Measurements from ENCODE around the gene ATP2A1.

ATP2A1 gene

GRCh38 chr16:28903344-28904042, 25.2 kb downstream of the ATP2A1 start:
- Histone ChIP-seq H3K27ac (no peak overlapping the region), H3K9ac (ENCODE audit: insufficient read length) (no peak overlapping the region), H3K9me3 (ENCODE audit: low read depth, low read length) (no peaks in the 10 kb centered on the region), H3K36me3 (ENCODE audit: insufficient read depth, low read length) (no peaks in the 10 kb centered on the region), H3K4me3 (no peak overlapping the region)
- TF ChIP-seq EZH2 (IDR thresholded peaks at IDR 0.05): no peak
- DNase-seq (ENCODE audit: low read depth, low spot score): no peak

- H3K27ac ChIP-seq: no peak overlapping the region
- no peak overlapping the region for H3K9ac ChIP-seq (ENCODE audit: insufficient read length)
- no peak for DNase-seq (ENCODE audit: low read depth, low spot score)
- no peak overlapping the region for H3K4me3 ChIP-seq
- no peaks in the 10 kb centered on the region for H3K9me3 ChIP-seq (ENCODE audit: low read depth, low read length)
- no peaks in the 10 kb centered on the region for H3K36me3 ChIP-seq (ENCODE audit: insufficient read depth, low read length)
- TF ChIP-seq FOXP2 (optimal IDR thresholded peaks at IDR 0.05; ENCODE audit: control extremely low read depth, extremely low read length, insufficient read depth) (no peak), POLR2AphosphoS5 (IDR thresholded peaks at IDR 0.05; ENCODE audit: borderline replicate concordance, low read depth, low read length) (no peak), EZH2 (IDR thresholded peaks at IDR 0.05) (no peak)
Measured at GRCh38 chr16:28904363-28904762, 26.1 kb downstream of the ATP2A1 start.

GRCh38 chr16:28904828-28905227, 26.5 kb downstream of the ATP2A1 start:
- no peak overlapping the region for H3K9ac ChIP-seq (ENCODE audit: insufficient read length)
- H3K27ac ChIP-seq: no peak overlapping the region
- no peak for TF ChIP-seq EZH2 (IDR thresholded peaks at IDR 0.05)
- TF ChIP-seq FOXP2 (optimal IDR thresholded peaks at IDR 0.05; ENCODE audit: control extremely low read depth, extremely low read length, insufficient read depth): no peak
- TF ChIP-seq POLR2AphosphoS5 (IDR thresholded peaks at IDR 0.05; ENCODE audit: borderline replicate concordance, low read depth, low read length): no peak
- H3K36me3 ChIP-seq (ENCODE audit: insufficient read depth, low read length): no peaks in the 10 kb centered on the region
- H3K4me3 ChIP-seq: no peak overlapping the region
- H3K9me3 ChIP-seq (ENCODE audit: low read depth, low read length): no peaks in the 10 kb centered on the region
- DNase-seq (ENCODE audit: low read depth, low spot score): no peak

- DNase-seq (ENCODE audit: low read depth, low spot score): no peak
- TF ChIP-seq POLR2AphosphoS5 (IDR thresholded peaks at IDR 0.05; ENCODE audit: borderline replicate concordance, low read depth, low read length): no peak
- no peak for TF ChIP-seq EZH2 (IDR thresholded peaks at IDR 0.05)
- TF ChIP-seq FOXP2 (optimal IDR thresholded peaks at IDR 0.05; ENCODE audit: control extremely low read depth, extremely low read length, insufficient read depth): no peak
- H3K27ac ChIP-seq: no peak overlapping the region
- H3K9me3 ChIP-seq (ENCODE audit: low read depth, low read length): no peaks in the 10 kb centered on the region
- no peak overlapping the region for H3K4me3 ChIP-seq
- no peaks in the 10 kb centered on the region for H3K36me3 ChIP-seq (ENCODE audit: insufficient read depth, low read length)
- no peak overlapping the region for H3K9ac ChIP-seq (ENCODE audit: insufficient read length)
Measured at GRCh38 chr16:28905229-28905754, 27.0 kb downstream of the ATP2A1 start.

- Histone ChIP-seq H3K4me3 (no peak overlapping the region), H3K27ac (no peak overlapping the region), H3K36me3 (ENCODE audit: insufficient read depth, low read length) (no peaks in the 10 kb centered on the region), H3K9ac (ENCODE audit: insufficient read length) (no peak overlapping the region), H3K9me3 (ENCODE audit: low read depth, low read length) (no peaks in the 10 kb centered on the region)
- DNase-seq (ENCODE audit: low read depth, low spot score): no peak
- TF ChIP-seq EZH2 (IDR thresholded peaks at IDR 0.05): no peak
Measured at GRCh38 chr16:28905800-28906372, 27.6 kb downstream of the ATP2A1 start.

GRCh38 chr16:28910086-28911031, 32.1 kb downstream of the ATP2A1 start:
- no peak overlapping the region for H3K9ac ChIP-seq (ENCODE audit: insufficient read length)
- no peak for DNase-seq (ENCODE audit: low read depth, low spot score)
- no peak for TF ChIP-seq POLR2AphosphoS5 (IDR thresholded peaks at IDR 0.05; ENCODE audit: borderline replicate concordance, low read depth, low read length)
- no peak for TF ChIP-seq FOXP2 (optimal IDR thresholded peaks at IDR 0.05; ENCODE audit: control extremely low read depth, extremely low read length, insufficient read depth)
- no peak for TF ChIP-seq EZH2 (IDR thresholded peaks at IDR 0.05)
- H3K9me3 ChIP-seq (ENCODE audit: low read depth, low read length): no peaks in the 10 kb centered on the region
- H3K36me3 ChIP-seq (ENCODE audit: insufficient read depth, low read length): no peaks in the 10 kb centered on the region
- H3K27ac ChIP-seq: no peak overlapping the region
- H3K4me3 ChIP-seq: no peak overlapping the region

GRCh38 chr16:28912558-28912957, 34.3 kb downstream of the ATP2A1 start:
- TF ChIP-seq EZH2 (IDR thresholded peaks at IDR 0.05) (no peak), POLR2AphosphoS5 (IDR thresholded peaks at IDR 0.05; ENCODE audit: borderline replicate concordance, low read depth, low read length) (no peak), FOXP2 (optimal IDR thresholded peaks at IDR 0.05; ENCODE audit: control extremely low read depth, extremely low read length, insufficient read depth) (no peak)
- Histone ChIP-seq H3K4me3 (no peak overlapping the region), H3K9ac (ENCODE audit: insufficient read length) (no peak overlapping the region)

GRCh38 chr16:28913946-28914724, 35.8 kb downstream of the ATP2A1 start:
- Histone ChIP-seq H3K27ac (no peak overlapping the region), H3K9me3 (ENCODE audit: low read depth, low read length) (no peaks in the 10 kb centered on the region), H3K36me3 (ENCODE audit: insufficient read depth, low read length) (no peaks in the 10 kb centered on the region), H3K9ac (ENCODE audit: insufficient read length) (no peak overlapping the region), H3K4me3 (no peak overlapping the region)
- no peak for TF ChIP-seq EZH2 (IDR thresholded peaks at IDR 0.05)
- no peak for TF ChIP-seq POLR2AphosphoS5 (IDR thresholded peaks at IDR 0.05; ENCODE audit: borderline replicate concordance, low read depth, low read length)
- no peak for TF ChIP-seq FOXP2 (optimal IDR thresholded peaks at IDR 0.05; ENCODE audit: control extremely low read depth, extremely low read length, insufficient read depth)
- DNase-seq (ENCODE audit: low read depth, low spot score): no peak

More at GRCh38 chr16:28912558-28912957, 34.3 kb downstream of the ATP2A1 start:
- no peaks in the 10 kb centered on the region for H3K9me3 ChIP-seq (ENCODE audit: low read depth, low read length)
- no peak for DNase-seq (ENCODE audit: low read depth, low spot score)
- H3K36me3 ChIP-seq (ENCODE audit: insufficient read depth, low read length): no peaks in the 10 kb centered on the region
- no peak overlapping the region for H3K27ac ChIP-seq

Measured in SK-N-MC (cell line).